Ovary (tissue), 9 donors: ENCODE measurements around the gene CTBP2. TPM values are rescaled to one million over a fixed set of nuclear protein-coding genes. Genes with fewer than 3 reads are reported as not detected.

Source experiments
- DNase-seq, 5 donors: peaks; one replicate each; pipeline ENCODE4 v3.0.0-alpha.2; 2019 to 2020
- H3K27ac ChIP-seq, 2 donors: fragments of 200-600 bp; one replicate each; pipeline versions ENCODE4 v1.5.1 to v1.8.0; 2019 to 2022
- H3K27me3 ChIP-seq: fragments of 200-600 bp; one replicate; pipeline ENCODE4 v1.8.0; 2022
- H3K36me3 ChIP-seq: fragments of 200-600 bp; sonication (generic); one replicate; pipeline ENCODE4 v1.5.1; 2019
- H3K4me1 ChIP-seq: one replicate; pipeline ENCODE4 v1.8.1; 2013; ENCODE audit warnings: mild to moderate bottlenecking, moderate library complexity; ENCODE audit not compliant: insufficient read depth
- H3K4me3 ChIP-seq: fragments of 200-600 bp; sonication (generic); one replicate; pipeline ENCODE4 v1.5.1; 2017
- H3K9me3 ChIP-seq, 2 donors: fragments of 200-600 bp in 1 of 2; sonication (generic) in 1 of 2; one replicate each; pipeline versions ENCODE4 v1.5.1 to v1.8.1; 2013 to 2019; ENCODE audit warnings: mild to moderate bottlenecking in 1 of 2, moderate library complexity in 1 of 2
- CTCF ChIP-seq, 3 donors: fragments of 450-650 bp in 2 of 3; fragments of 200-600 bp in 1 of 3; IDR thresholded peaks; one replicate each; pipeline versions ENCODE4 v1.5.1 to v1.8.0; 2016 to 2022; ENCODE audit warnings: antibody characterized with exemption in 3 of 3, mild to moderate bottlenecking in 1 of 3
- EP300 ChIP-seq: sonication (generic); formaldehyde crosslinking; IDR thresholded peaks from one replicate; pipeline ENCODE4 v1.6.1; 2017; ENCODE audit warnings: antibody characterized with exemption
- POLR2A ChIP-seq: fragments of 450-650 bp; IDR thresholded peaks from one replicate; pipeline ENCODE4 v1.6.1; 2017; ENCODE audit warnings: antibody characterized with exemption, mild to moderate bottlenecking, moderate library complexity
- WGBS, 3 donors: extraction: QIAGEN DNeasy Blood & Tissue Kit in 1 of 3; methylation state at CpG; one replicate each; pipeline versions ENCODE4 v1.1.5 to v1.1.7; 2013 to 2017; 5-methylcytosine and 5-hydroxymethylcytosine counted together
- intact Hi-C, 4 donors: fragments of 100-400 bp; cut with DNase I; formaldehyde crosslinking; loops; one replicate each; pipeline versions ENCODE4 v1.11.0 to v1.15.1; 2022 to 2023
- polyA plus RNA-seq, 2 donors: library from polyadenylated mRNA; stranded (reverse); fragments of 200-250 nt in 1 of 2; fragments of 350-450 nt in 1 of 2; fragmentation: Illumina TruSeq in 1 of 2; extraction: RNeasy Lipid Tissue Mini Kit (QIAGEN cat#74804) in 1 of 2; gene quantifications; one replicate each; pipeline ENCODE4 v1.2.3, GENCODE V29; 2013 to 2014
- total RNA-seq, 7 donors: library from RNA; depleted of rRNA in 2 of 7; stranded (reverse); fragments of >200 nt in 2 of 7; fragmentation: NEBNext Ultra II Directional in 3 of 7; extraction: Animal tissue kit (Norgen Biotek cat#: 25700) in 3 of 7; gene quantifications; one replicate each; pipeline versions ENCODE4 v1.1.0 to v1.2.4, GENCODE V29; 2016 to 2023
- donor health status: DM: no; HTN: no; CAD: no; lungs with moderate emphysema.
- donor health status: DM: no; HTN: no; CAD: no.
- donor health status: Bipolar disorder and iron deficiency.
- donor health status: DM: yes; HTN: yes; CAD: no.
- donor health status: DM: no; HTN: no; CAD: no.
- donor health status: DM: yes; HTN: yes; CAD: no.

Gene CTBP2
- total and polyA plus RNA-seq, 9 donors, result 25.3 to 107 (median 69.5) TPM

GRCh38 chr10:125006188-125006680, 154.1 kb downstream of the CTBP2 start:
- no peak overlapping the region for H3K4me3 ChIP-seq
- peaks cover 25% of the 10 kb centered on the region for H3K4me1 ChIP-seq
- 78 to 93% (median 83%) methylated on average over 9 of the region's 9 CpGs for WGBS, 3 donors
- DNase-seq, result peak in 1 of 5 donors; percentile 9
- intact Hi-C loops, result loop anchor here in 1 of 4 donors (10.0 kb wide), 1 partner anchor 139 kb away; no protein-coding TSS in a partner anchor
- H3K36me3 ChIP-seq, result no peaks in the 10 kb centered on the region
- H3K27me3 ChIP-seq, result no peaks in the 10 kb centered on the region
- H3K9me3 ChIP-seq, result no peaks in the 10 kb centered on the region
- H3K27ac ChIP-seq, result no peak overlapping the region
- TF ChIP-seq POLR2A (no peak), EP300 (no peak), CTCF (IDR thresholded peaks at IDR 0.05) (no peak)

GRCh38 chr10:125005312-125006187, 154.8 kb downstream of the CTBP2 start:
- Histone ChIP-seq H3K4me1 (peaks cover 31% of the 10 kb centered on the region), H3K27me3 (no peaks in the 10 kb centered on the region), H3K4me3 (no peak overlapping the region), H3K36me3 (no peaks in the 10 kb centered on the region), H3K9me3 (no peaks in the 10 kb centered on the region), H3K27ac (no peak overlapping the region)
- 93% methylated on average over 36 of the region's 36 CpGs for WGBS, 3 donors
- intact Hi-C loops, result loop anchor here in 1 of 4 donors (10.0 kb wide), 1 partner anchor 139 kb away; no protein-coding TSS in a partner anchor
- peak; percentile 9 to 29 (median 16) for DNase-seq
- no peak for TF ChIP-seq EP300
- no peak for TF ChIP-seq POLR2A
- no peak for TF ChIP-seq CTCF (IDR thresholded peaks at IDR 0.05)

GRCh38 chr10:125004571-125005311, 155.6 kb downstream of the CTBP2 start:
- no peaks in the 10 kb centered on the region for H3K27me3 ChIP-seq
- no peaks in the 10 kb centered on the region for H3K36me3 ChIP-seq
- intact Hi-C loops, result loop anchor here in 1 of 4 donors (10.0 kb wide), 1 partner anchor 140 kb away; no protein-coding TSS in a partner anchor
- no peak overlapping the region for H3K4me3 ChIP-seq
- H3K4me1 ChIP-seq, result peaks cover 37% of the 10 kb centered on the region
- H3K9me3 ChIP-seq, result no peaks in the 10 kb centered on the region
- no peak for TF ChIP-seq EP300
- TF ChIP-seq POLR2A, result no peak
- no peak for TF ChIP-seq CTCF (IDR thresholded peaks at IDR 0.05)
- H3K27ac ChIP-seq, result no peak overlapping the region
- DNase-seq, result peak in 4 of 5 donors; percentile 8 to 30 (median 20)
- WGBS, 3 donors, result 82 to 92% (median 91%) methylated on average over 19 of the region's 19 CpGs

GRCh38 chr10:125003901-125004467, 156.4 kb downstream of the CTBP2 start:
- TF ChIP-seq EP300, result no peak
- TF ChIP-seq POLR2A, result no peak
- TF ChIP-seq CTCF (IDR thresholded peaks at IDR 0.05), result no peak
- WGBS, 3 donors, result 94 to 95% (median 94%) methylated on average over 14 of the region's 14 CpGs
- Histone ChIP-seq H3K4me1 (peaks cover 36% of the 10 kb centered on the region), H3K36me3 (no peaks in the 10 kb centered on the region), H3K4me3 (no peak overlapping the region), H3K27me3 (no peaks in the 10 kb centered on the region), H3K9me3 (no peaks in the 10 kb centered on the region), H3K27ac (no peak overlapping the region)
- DNase-seq, result peak in 4 of 5 donors; percentile 7 to 29 (median 14)
- intact Hi-C loops, result loop anchor here in 1 of 4 donors (10.0 kb wide), 1 partner anchor 141 kb away; no protein-coding TSS in a partner anchor
